Right lobe of liver (tissue), 6 donors: ENCODE measurements around the gene PRAME. TPM values are rescaled to one million over a fixed set of nuclear protein-coding genes. Genes with fewer than 3 reads are reported as not detected.

ENCODE experiments used
- ATAC-seq, 4 donors: fragments of 200-7000 bp; cut with Tn5 transposase; one replicate each; pipeline ENCODE4 v1.9.1; 2020; ENCODE audit warnings: mild to moderate bottlenecking in 4 of 4, moderate library complexity in 4 of 4
- DNase-seq, 3 donors: peaks; one replicate each; pipeline ENCODE4 v3.0.0-alpha.2; 2020
- H3K27ac ChIP-seq, 3 donors: fragments of 200-600 bp; one replicate each; pipeline ENCODE4 v1.8.0; 2022
- H3K27me3 ChIP-seq, 2 donors: fragments of 200-600 bp; one replicate each; pipeline ENCODE4 v1.8.0; 2022
- H3K36me3 ChIP-seq, 4 donors: fragments of 200-600 bp; sonication (generic) in 1 of 4; one replicate each; pipeline versions ENCODE4 v1.5.1 to v1.8.0; 2017 to 2022; ENCODE audit warnings: control low read depth in 1 of 4
- H3K4me1 ChIP-seq, 4 donors: fragments of 200-600 bp; sonication (generic) in 1 of 4; one replicate each; pipeline versions ENCODE4 v1.5.1 to v1.8.0; 2017 to 2022; ENCODE audit warnings: control low read depth in 1 of 4
- H3K4me3 ChIP-seq, 3 donors: fragments of 200-600 bp; one replicate each; pipeline ENCODE4 v1.8.0; 2022
- H3K9me3 ChIP-seq, 4 donors: fragments of 200-600 bp; sonication (generic) in 1 of 4; one replicate each; pipeline versions ENCODE4 v1.5.1 to v1.8.0; 2017 to 2022; ENCODE audit warnings: control low read depth in 1 of 4
- POLR2A ChIP-seq: fragments of 450-650 bp; IDR thresholded peaks from one replicate; pipeline ENCODE4 v1.6.1; 2017; ENCODE audit warnings: antibody characterized with exemption, mild to moderate bottlenecking
- WGBS: methylation state at CpG from one replicate; pipeline ENCODE4 v1.1.6; 2018; ENCODE audit warnings: low coverage, low lambda C conversion rate; ENCODE audit not compliant: insufficient coverage; ENCODE audit errors: missing lambda C conversion rate; 5-methylcytosine and 5-hydroxymethylcytosine counted together
- intact Hi-C, 2 donors: fragments of 100-400 bp; cut with DNase I; formaldehyde crosslinking; loops; one replicate each; pipeline versions ENCODE4 v1.11.2 to v1.14.1; 2022
- total RNA-seq, 6 experiments: library from RNA; depleted of rRNA in 2 of 6; stranded (reverse); fragments of >200 nt in 2 of 6; fragmentation: NEBNext Ultra II Directional in 3 of 6; extraction: Animal tissue kit (Norgen Biotek cat#: 25700) in 3 of 6; gene quantifications; one replicate each; pipeline versions ENCODE4 v1.1.0 to v1.2.4, GENCODE V29; 2016 to 2023
- TF ChIP-seq, protein P1 (sequence below), 4 donors: fragments of 200-600 bp in 3 of 4; fragments of 450-650 bp in 1 of 4; IDR thresholded peaks; one replicate each; pipeline versions ENCODE4 v1.5.1 to v1.8.0; 2016 to 2022; ENCODE audit warnings: antibody characterized with exemption in 4 of 4, mild to moderate bottlenecking in 2 of 4
- donor health status: DM: no; HTN: yes; CAD: no.
- donor health status: DM: no; HTN: no; CAD: no.
- donor health status: DM: no; HTN: no; CAD: no.
- donor health status: DM: no; HTN: yes; CAD: no.
- donor health status: DM: no; HTN: yes; CAD: no.

Gene PRAME
- total RNA-seq, 6 experiments from 2014 or later, result not detected

DNA sequence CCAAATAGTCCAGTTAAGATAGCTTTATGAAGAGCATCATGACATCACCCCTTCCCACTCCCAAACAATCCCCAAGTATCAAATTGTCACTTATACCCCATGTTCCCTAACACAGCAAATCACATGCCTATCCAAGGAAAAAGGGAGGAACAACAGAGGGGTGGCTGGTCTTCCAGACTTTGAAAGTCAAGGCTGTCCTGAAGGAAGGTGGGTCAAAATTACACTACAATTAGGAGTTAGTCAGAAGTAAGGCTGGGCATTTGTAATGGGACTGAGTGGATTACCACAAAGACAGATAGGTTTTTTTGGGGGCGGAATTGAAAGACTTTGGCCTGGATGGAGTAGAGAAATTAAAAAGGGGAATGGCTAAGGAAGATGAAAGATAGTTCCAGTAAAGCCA is 5.9 kb downstream of the PRAME start:
- 55% methylated on average over 1 of the region's 1 CpG for WGBS
- no peak overlapping the region for H3K27ac ChIP-seq
- intact Hi-C loops, result no loop called here
- no peaks in the 10 kb centered on the region for H3K4me1 ChIP-seq
- DNase-seq, result no peak
- ATAC-seq, result no peak
- TF ChIP-seq POLR2A, result no peak
- TF ChIP-seq, protein P1, sequence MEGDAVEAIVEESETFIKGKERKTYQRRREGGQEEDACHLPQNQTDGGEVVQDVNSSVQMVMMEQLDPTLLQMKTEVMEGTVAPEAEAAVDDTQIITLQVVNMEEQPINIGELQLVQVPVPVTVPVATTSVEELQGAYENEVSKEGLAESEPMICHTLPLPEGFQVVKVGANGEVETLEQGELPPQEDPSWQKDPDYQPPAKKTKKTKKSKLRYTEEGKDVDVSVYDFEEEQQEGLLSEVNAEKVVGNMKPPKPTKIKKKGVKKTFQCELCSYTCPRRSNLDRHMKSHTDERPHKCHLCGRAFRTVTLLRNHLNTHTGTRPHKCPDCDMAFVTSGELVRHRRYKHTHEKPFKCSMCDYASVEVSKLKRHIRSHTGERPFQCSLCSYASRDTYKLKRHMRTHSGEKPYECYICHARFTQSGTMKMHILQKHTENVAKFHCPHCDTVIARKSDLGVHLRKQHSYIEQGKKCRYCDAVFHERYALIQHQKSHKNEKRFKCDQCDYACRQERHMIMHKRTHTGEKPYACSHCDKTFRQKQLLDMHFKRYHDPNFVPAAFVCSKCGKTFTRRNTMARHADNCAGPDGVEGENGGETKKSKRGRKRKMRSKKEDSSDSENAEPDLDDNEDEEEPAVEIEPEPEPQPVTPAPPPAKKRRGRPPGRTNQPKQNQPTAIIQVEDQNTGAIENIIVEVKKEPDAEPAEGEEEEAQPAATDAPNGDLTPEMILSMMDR (IDR thresholded peaks at IDR 0.05), result no peak
- no peaks in the 10 kb centered on the region for H3K9me3 ChIP-seq
- no peaks in the 10 kb centered on the region for H3K27me3 ChIP-seq
- no peak overlapping the region for H3K4me3 ChIP-seq
- no peaks in the 10 kb centered on the region for H3K36me3 ChIP-seq

DNA sequence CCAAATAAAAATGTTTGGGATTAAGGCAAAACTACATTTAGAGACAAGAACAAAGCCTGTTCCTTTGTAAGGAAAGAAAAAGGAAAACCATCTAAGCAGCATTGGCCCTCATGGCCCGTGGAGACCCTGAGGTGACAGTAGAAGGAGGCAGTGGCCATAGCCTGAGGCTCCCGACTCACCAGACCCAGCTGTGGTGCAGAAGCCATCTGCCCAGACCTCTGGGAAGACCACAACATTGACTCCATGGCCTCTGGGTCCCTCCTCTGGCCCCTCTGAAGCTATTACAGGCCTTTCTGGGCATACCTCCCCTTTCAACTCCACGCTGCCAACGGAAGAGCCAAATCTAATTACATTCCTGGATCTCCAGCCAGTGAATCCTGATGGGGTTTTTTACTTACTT is 6.4 kb downstream of the PRAME start:
- Histone ChIP-seq H3K27ac (no peak overlapping the region), H3K9me3 (no peaks in the 10 kb centered on the region), H3K4me3 (no peak overlapping the region), H3K36me3 (no peaks in the 10 kb centered on the region), H3K27me3 (no peaks in the 10 kb centered on the region), H3K4me1 (no peaks in the 10 kb centered on the region)
- TF ChIP-seq, protein P1 (IDR thresholded peaks at IDR 0.05), result no peak
- no peak for TF ChIP-seq POLR2A
- DNase-seq, result no peak
- intact Hi-C loops, result no loop called here
- no peak for ATAC-seq
- 55% methylated on average over 4 of the region's 4 CpGs for WGBS

DNA sequence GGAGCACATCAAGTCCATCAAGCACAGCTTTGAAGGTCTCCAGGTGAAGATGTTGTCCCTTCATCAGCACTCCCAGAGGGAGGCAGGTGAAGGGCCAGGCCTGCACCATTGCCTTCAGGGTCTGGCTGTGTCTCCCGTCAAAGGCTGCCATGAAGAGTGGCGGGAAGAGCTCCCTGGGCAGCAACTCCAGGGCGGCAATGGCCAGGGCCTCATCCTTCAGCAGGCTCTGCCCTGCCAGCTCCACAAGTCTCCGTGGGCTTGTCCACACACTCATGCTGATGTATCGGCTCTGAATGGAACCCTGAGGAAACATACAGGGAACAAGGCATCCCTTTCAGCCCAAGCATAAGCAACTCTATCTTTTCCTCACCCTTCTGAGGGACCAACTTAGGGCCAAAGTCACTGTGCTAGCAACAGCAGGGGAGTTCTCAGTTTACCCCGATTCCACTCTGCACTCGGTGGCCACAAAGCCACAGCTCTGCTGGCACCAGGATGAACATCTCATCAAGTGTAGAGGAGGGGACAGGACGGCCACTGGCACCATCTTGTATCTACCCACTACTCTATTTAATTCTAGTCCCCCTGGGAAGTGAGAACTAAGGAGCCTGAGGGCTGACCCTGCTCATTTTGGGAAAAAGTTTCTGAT is 8.2 kb downstream of the PRAME start:
- H3K27ac ChIP-seq, result no peak overlapping the region
- no peak for TF ChIP-seq POLR2A
- TF ChIP-seq, protein P1 (IDR thresholded peaks at IDR 0.05), result no peak
- ATAC-seq, result no peak

DNA sequence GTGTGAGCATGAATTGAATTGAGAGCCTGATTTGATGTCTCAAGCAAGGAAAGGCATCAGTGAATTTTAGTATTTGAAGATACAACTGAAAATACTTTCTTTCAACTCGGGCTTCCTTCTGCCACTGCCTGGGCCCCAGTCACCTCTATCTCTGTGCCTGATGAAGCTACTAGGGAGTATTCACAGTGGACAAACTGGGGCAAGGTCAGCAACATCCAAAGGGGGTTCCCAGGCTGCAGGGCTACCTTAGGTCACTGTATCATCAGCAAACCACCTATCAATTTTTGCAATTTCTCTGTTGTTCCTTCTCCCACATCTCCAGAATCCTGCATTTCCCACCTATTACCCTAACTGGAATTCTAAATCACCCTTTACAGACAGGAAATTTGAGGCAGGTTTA is 10.2 kb downstream of the PRAME start:
- Histone ChIP-seq H3K4me1 (no peaks in the 10 kb centered on the region), H3K36me3 (no peaks in the 10 kb centered on the region), H3K4me3 (no peak overlapping the region), H3K9me3 (no peaks in the 10 kb centered on the region), H3K27ac (no peak overlapping the region), H3K27me3 (no peaks in the 10 kb centered on the region)
- intact Hi-C loops, result no loop called here
- TF ChIP-seq, protein P1 (IDR thresholded peaks at IDR 0.05), result no peak
- no peak for TF ChIP-seq POLR2A
- DNase-seq (no peak), ATAC-seq (no peak)
- WGBS, result 40% methylated on average over 1 of the region's 1 CpG

More for the DNA sequence above, 8.2 kb downstream of the PRAME start:
- no peak for DNase-seq
- H3K9me3 ChIP-seq, result no peaks in the 10 kb centered on the region
- no peaks in the 10 kb centered on the region for H3K4me1 ChIP-seq
- H3K4me3 ChIP-seq, result no peak overlapping the region
- intact Hi-C loops, result no loop called here
- no peaks in the 10 kb centered on the region for H3K36me3 ChIP-seq
- WGBS, result 14% methylated on average over 1 of the region's 8 CpGs
- no peaks in the 10 kb centered on the region for H3K27me3 ChIP-seq

DNA sequence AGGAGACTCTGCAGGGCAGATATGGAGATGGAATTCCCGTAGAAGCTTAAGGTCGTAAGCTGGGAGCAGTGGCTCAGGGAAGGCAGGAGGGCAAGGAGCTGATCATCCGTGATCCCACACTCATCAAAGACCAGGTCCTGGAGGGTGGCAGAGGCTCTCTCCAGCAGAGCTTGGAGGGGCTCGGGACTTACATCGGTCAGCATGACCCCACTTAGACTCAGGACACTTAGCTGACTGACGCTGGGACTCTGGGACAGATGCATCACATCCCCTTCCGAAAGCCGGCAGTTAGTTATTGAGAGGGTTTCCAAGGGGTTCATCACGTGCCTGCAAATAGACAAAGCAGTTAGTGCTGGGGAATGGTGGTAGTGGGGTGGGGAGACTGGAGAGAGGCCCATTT is 10.7 kb downstream of the PRAME start:
- Histone ChIP-seq H3K27ac (no peak overlapping the region), H3K27me3 (no peaks in the 10 kb centered on the region), H3K4me3 (no peak overlapping the region), H3K4me1 (no peaks in the 10 kb centered on the region), H3K36me3 (no peaks in the 10 kb centered on the region), H3K9me3 (no peaks in the 10 kb centered on the region)
- no peak for DNase-seq
- 40% methylated on average over 1 of the region's 9 CpGs for WGBS
- intact Hi-C loops, result no loop called here
- ATAC-seq, result no peak
- TF ChIP-seq POLR2A, result no peak
- TF ChIP-seq, protein P1 (IDR thresholded peaks at IDR 0.05), result no peak
